Measurements from ENCODE around the gene CAMK2D. TPM values are rescaled to one million over a fixed set of nuclear protein-coding genes. Genes with fewer than 3 reads are reported as not detected.
A peak's percentile ranks its signal among the peaks of the same experiment; 100 is the strongest.

CAMK2D gene
- total RNA-seq, 2 experiments from 2014 or later = 29.9 to 32.9 TPM

- DNase-seq (peak in 3 of 14 experiments; percentile 13 to 68 (median 25)), ATAC-seq (ENCODE audit: poor library complexity) (peak; percentile 52)
- no peak overlapping the region for H3K27ac ChIP-seq (ENCODE audit: low read depth in 1 of 2, low read length in 2 of 2)
- Mint-ChIP-seq H3K4me1 (ENCODE audit: low read depth) (peaks cover 27% of the 10 kb centered on the region), H3K9me3 (no peaks in the 10 kb centered on the region), H3K4me3 (peak overlapping the region; percentile 28), H3K27me3 (no peaks in the 10 kb centered on the region), H3K27ac (peak overlapping the region; percentile 74), H3K36me3 (ENCODE audit: low read depth) (no peaks in the 10 kb centered on the region)
- H3K4me1 ChIP-seq (ENCODE audit: insufficient read depth, low read length) = peaks cover 5% of the 10 kb centered on the region
- no peaks in the 10 kb centered on the region for H3K27me3 ChIP-seq (ENCODE audit: control insufficient read depth in 1 of 2, insufficient read depth in 2 of 2, low read length in 2 of 2)
- intact Hi-C loops (cut with DNase I, micrococcal nuclease) = no loop called here
- H3K4me3 ChIP-seq (ENCODE audit: low read length) = no peak overlapping the region
- H3K36me3 ChIP-seq (ENCODE audit: insufficient read depth, low read length) = no peaks in the 10 kb centered on the region
- TF ChIP-seq CTCF (IDR thresholded peaks at IDR 0.05) = no peak
- ChIA-PET POLR2A (no interaction called here), CTCF (interaction anchor here (2.0 kb wide), 1 partner anchor 145 kb away, joined by 6 read pairs; no protein-coding TSS in a partner anchor)
- no peaks in the 10 kb centered on the region for H3K9me3 ChIP-seq (ENCODE audit: control insufficient read depth in 1 of 2, insufficient read depth in 1 of 2, low read length in 2 of 2)
Measured at GRCh38 chr4:113692809-113693411, 68.6 kb downstream of the CAMK2D start.

GRCh38 chr4:113691676-113692075 lies 69.9 kb downstream of the CAMK2D start:
- no peaks in the 10 kb centered on the region for H3K36me3 Mint-ChIP-seq (ENCODE audit: low read depth)
- ATAC-seq (ENCODE audit: poor library complexity) (no peak), DNase-seq (no peak)
- H3K27me3 Mint-ChIP-seq = no peaks in the 10 kb centered on the region
- Histone ChIP-seq H3K9me3 (ENCODE audit: control insufficient read depth in 1 of 2, insufficient read depth in 1 of 2, low read length in 2 of 2) (no peaks in the 10 kb centered on the region), H3K27ac (ENCODE audit: low read depth in 1 of 2, low read length in 2 of 2) (no peak overlapping the region), H3K4me1 (ENCODE audit: insufficient read depth, low read length) (peaks cover 8% of the 10 kb centered on the region), H3K36me3 (ENCODE audit: insufficient read depth, low read length) (no peaks in the 10 kb centered on the region), H3K27me3 (ENCODE audit: control insufficient read depth in 1 of 2, insufficient read depth in 2 of 2, low read length in 2 of 2) (no peaks in the 10 kb centered on the region), H3K4me3 (ENCODE audit: low read length) (no peak overlapping the region)
- H3K4me1 Mint-ChIP-seq (ENCODE audit: low read depth) = peaks cover 39% of the 10 kb centered on the region
- CTCF ChIA-PET = interaction anchor here (0.8 kb wide), 1 partner anchor 31 kb away, joined by 5 read pairs; no protein-coding TSS in a partner anchor
- H3K27ac Mint-ChIP-seq = no peak overlapping the region
- intact Hi-C loops (cut with DNase I, micrococcal nuclease) = no loop called here
- TF ChIP-seq CTCF (IDR thresholded peaks at IDR 0.05) = no peak
- POLR2A ChIA-PET = no interaction called here
- no peaks in the 10 kb centered on the region for H3K9me3 Mint-ChIP-seq
- no peak overlapping the region for H3K4me3 Mint-ChIP-seq

- H3K4me3 Mint-ChIP-seq = no peak overlapping the region
Measured at GRCh38 chr4:113689394-113689793, 72.1 kb downstream of the CAMK2D start.

More at GRCh38 chr4:113689394-113689793, 72.1 kb downstream of the CAMK2D start:
- ATAC-seq (ENCODE audit: poor library complexity) = no peak
- intact Hi-C loops (cut with DNase I, micrococcal nuclease) = loop anchor here in 1 of 2 experiments (5.0 kb wide), 1 partner anchor 73 kb away; the partner anchor contains the start of gene CAMK2D
- ChIA-PET CTCF (no interaction called here), POLR2A (interaction anchor here (1.7 kb wide), 1 partner anchor 53 kb away, joined by 7 read pairs; no protein-coding TSS in a partner anchor)
- H3K9me3 ChIP-seq (ENCODE audit: control insufficient read depth in 1 of 2, insufficient read depth in 1 of 2, low read length in 2 of 2) = no peaks in the 10 kb centered on the region
- no peak for TF ChIP-seq CTCF (IDR thresholded peaks at IDR 0.05)
- peaks cover 18% of the 10 kb centered on the region for H3K4me1 ChIP-seq (ENCODE audit: insufficient read depth, low read length)
- H3K4me3 ChIP-seq (ENCODE audit: low read length) = no peak overlapping the region
- no peaks in the 10 kb centered on the region for H3K27me3 ChIP-seq (ENCODE audit: control insufficient read depth in 1 of 2, insufficient read depth in 2 of 2, low read length in 2 of 2)
- H3K9me3 Mint-ChIP-seq = no peaks in the 10 kb centered on the region
- H3K4me1 Mint-ChIP-seq (ENCODE audit: low read depth) = peaks cover 45% of the 10 kb centered on the region
- H3K36me3 Mint-ChIP-seq (ENCODE audit: low read depth) = no peaks in the 10 kb centered on the region
- DNase-seq = no peak
- H3K27ac Mint-ChIP-seq = peak overlapping the region; percentile 4
- no peak overlapping the region for H3K27ac ChIP-seq (ENCODE audit: low read depth in 1 of 2, low read length in 2 of 2)
- H3K27me3 Mint-ChIP-seq = no peaks in the 10 kb centered on the region
- no peaks in the 10 kb centered on the region for H3K36me3 ChIP-seq (ENCODE audit: insufficient read depth, low read length)

Data from CD4-positive, alpha-beta T cell (primary cell).